Effector memory CD8-positive, alpha-beta T cell (primary cell): ENCODE results near the gene PDIA3.
"Not testable (repeated sequence)": the region's sequence is repeated elsewhere in the genome, so short reads cannot be mapped to it uniquely, and the experiment has no call there.

Source experiments
- ATAC-seq: fragments of 150-1000 bp; cut with Tn5 transposase; replicated peaks from 2 replicates; pipeline ENCODE4 v1.10.0; 2021; ENCODE audit warnings: mild to moderate bottlenecking, moderate library complexity
- DNase-seq, 3 experiments: peaks; one replicate each; pipeline ENCODE4 v3.0.0; 2021
- H3K27ac Mint-ChIP-seq, 2 donors: one replicate each; pipeline ENCODE4 v1.8.0; 2022; ENCODE audit warnings: mild to moderate bottlenecking in 2 of 2, mixed read lengths in 2 of 2, moderate library complexity in 2 of 2
- H3K27me3 Mint-ChIP-seq, 2 donors: one replicate each; pipeline ENCODE4 v1.8.0; 2022; ENCODE audit warnings: mixed read lengths in 2 of 2
- H3K36me3 Mint-ChIP-seq: one replicate; pipeline ENCODE4 v1.8.0; 2022; ENCODE audit warnings: mild to moderate bottlenecking, moderate library complexity, mixed read lengths; ENCODE audit not compliant: insufficient read depth
- H3K4me1 Mint-ChIP-seq, 2 donors: one replicate each; pipeline ENCODE4 v1.8.0; 2022; ENCODE audit warnings: low read depth in 2 of 2, mixed read lengths in 2 of 2
- H3K4me3 Mint-ChIP-seq, 2 donors: one replicate each; pipeline ENCODE4 v1.8.0; 2022; ENCODE audit warnings: mild to moderate bottlenecking in 2 of 2, mixed read lengths in 2 of 2, moderate library complexity in 2 of 2
- H3K9me3 Mint-ChIP-seq, 2 donors: one replicate each; pipeline ENCODE4 v1.8.0; 2022; ENCODE audit warnings: mixed read lengths in 2 of 2

The PDIA3 gene

GRCh38 chr15:43808960-43809678 lies 62.9 kb downstream of the PDIA3 start:
- no peak overlapping the region for H3K27ac Mint-ChIP-seq
- no peak overlapping the region for H3K4me3 Mint-ChIP-seq
- DNase-seq (no peak), ATAC-seq (peak; percentile 51)
- no peaks in the 10 kb centered on the region for H3K9me3 Mint-ChIP-seq
- H3K4me1 Mint-ChIP-seq: no peaks in the 10 kb centered on the region
- H3K36me3 Mint-ChIP-seq: peaks cover 87% of the 10 kb centered on the region
- no peaks in the 10 kb centered on the region for H3K27me3 Mint-ChIP-seq

GRCh38 chr15:43815064-43815463 lies 68.8 kb downstream of the PDIA3 start:
- DNase-seq, H3K27me3 Mint-ChIP-seq, H3K4me1 Mint-ChIP-seq, H3K4me3 Mint-ChIP-seq, H3K9me3 Mint-ChIP-seq, H3K27ac Mint-ChIP-seq, ATAC-seq: not testable (repeated sequence)
- peaks cover 75% of the 10 kb centered on the region for H3K36me3 Mint-ChIP-seq

- H3K27me3 Mint-ChIP-seq: no peaks in the 10 kb centered on the region
- H3K4me1 Mint-ChIP-seq: peaks cover 10 to 28% of the 10 kb centered on the region in 2 donors
- H3K9me3 Mint-ChIP-seq: no peaks in the 10 kb centered on the region
- DNase-seq (no peak), ATAC-seq (no peak)
- H3K36me3 Mint-ChIP-seq: peaks cover 30% of the 10 kb centered on the region
- H3K4me3 Mint-ChIP-seq: peak overlapping the region; percentile 17 to 19
- peak overlapping the region in 1 of 2 donors; percentile 36 for H3K27ac Mint-ChIP-seq
These were observed 75.3 kb downstream of the PDIA3 start for GRCh38 chr15:43821505-43821904.
